Astrocyte (in vitro differentiated cells and primary cell): ENCODE data around the gene FECH.

Experiments used
- CTCF ChIP-seq: IDR thresholded peaks from 2 replicates; pipeline ENCODE4 v1.5.1; 2011; ENCODE audit warnings: low read depth, mild to moderate bottlenecking, inconsistent platforms, low read length, moderate library complexity; ENCODE audit not compliant: insufficient read depth
- EZH2 ChIP-seq: IDR thresholded peaks from 2 replicates; pipeline ENCODE4 v1.6.1; 2012; ENCODE audit warnings: mild to moderate bottlenecking, low read length, inconsistent platforms; ENCODE audit not compliant: insufficient read depth

- TF ChIP-seq EZH2 (no peak), CTCF (no peak)
These were observed 16.3 kb downstream of the FECH start for GRCh38 chr18:57570162-57570561.
